GM23248 (cell line): ENCODE data around the gene ISG15.

Source experiments
- EZH2 ChIP-seq: fragments of 200-600 bp; sonication (generic); IDR thresholded peaks from 2 replicates; pipeline ENCODE4 v1.6.1; 2018; ENCODE audit warnings: antibody characterized with exemption, mild to moderate bottlenecking; ENCODE audit not compliant: insufficient read depth, poor library complexity, severe bottlenecking
- EZH2phosphoT487 ChIP-seq: fragments of 200-600 bp; sonication (generic); IDR thresholded peaks from 2 replicates; pipeline ENCODE4 v1.6.1; 2018; ENCODE audit warnings: antibody characterized with exemption, moderate library complexity, mild to moderate bottlenecking, low read depth; ENCODE audit not compliant: insufficient read depth

DNA sequence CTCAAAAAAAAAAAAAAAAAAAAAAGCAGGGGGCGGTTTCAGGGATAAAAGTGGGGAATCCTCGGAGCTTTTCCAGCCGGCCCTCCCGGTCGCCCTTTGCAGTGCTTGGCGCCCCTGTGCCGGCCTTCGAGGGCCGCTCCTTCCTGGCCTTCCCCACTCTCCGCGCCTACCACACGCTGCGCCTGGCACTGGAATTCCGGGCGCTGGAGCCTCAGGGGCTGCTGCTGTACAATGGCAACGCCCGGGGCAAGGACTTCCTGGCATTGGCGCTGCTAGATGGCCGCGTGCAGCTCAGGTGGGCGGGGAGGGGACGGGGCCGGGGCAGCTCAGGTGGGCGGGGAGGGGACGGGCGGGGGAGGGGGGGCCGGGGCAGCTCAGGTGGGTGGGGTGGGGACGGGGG is 35.5 kb downstream of the ISG15 start:
- TF ChIP-seq EZH2phosphoT487 (no peak), EZH2 (no peak)
